GM13976 (cell line): ENCODE measurements around the gene DPF3.

Source experiments
- DNase-seq: peaks from one replicate; pipeline ENCODE4 v3.0.0; 2012; ENCODE audit warnings: low spot score
- CTCF ChIP-seq: IDR thresholded peaks from 2 replicates; pipeline ENCODE4 v1.5.1; 2012; ENCODE audit warnings: borderline replicate concordance, mild to moderate bottlenecking; ENCODE audit not compliant: insufficient read depth; ENCODE audit errors: extremely low read depth, missing control alignments, control extremely low read depth
- in situ Hi-C: fragments of 300-500 bp; cut with MboI; formaldehyde crosslinking; loops from one replicate; pipeline ENCODE4 v1.12.0; 2022; ENCODE audit warnings: low sequenced_read_pairs, mixed read lengths, inconsistent platforms; ENCODE audit not compliant: unreplicated experiment

DPF3 gene

GRCh38 chr14:72742118-72742837 is 151.6 kb downstream of the DPF3 start:
- no peak for DNase-seq
- no peak for TF ChIP-seq CTCF
- in situ Hi-C loops, result no loop called here

GRCh38 chr14:72741826-72742117 is 152.1 kb downstream of the DPF3 start:
- TF ChIP-seq CTCF, result no peak
- DNase-seq, result no peak
- in situ Hi-C loops, result no loop called here

GRCh38 chr14:72740966-72741825 is 152.7 kb downstream of the DPF3 start:
- TF ChIP-seq CTCF, result no peak
- in situ Hi-C loops, result no loop called here
- no peak for DNase-seq

GRCh38 chr14:72740504-72740961 is 153.4 kb downstream of the DPF3 start:
- DNase-seq, result no peak
- in situ Hi-C loops, result no loop called here
- TF ChIP-seq CTCF, result no peak

GRCh38 chr14:72739446-72740405 is 154.2 kb downstream of the DPF3 start:
- TF ChIP-seq CTCF, result no peak
- no peak for DNase-seq
- in situ Hi-C loops, result no loop called here

- no peak for TF ChIP-seq CTCF
- in situ Hi-C loops, result no loop called here
- no peak for DNase-seq
Observed at GRCh38 chr14:72738161-72738611, 155.7 kb downstream of the DPF3 start.
